Fibroblast of the aortic adventitia (primary cell): Measurements from ENCODE around the gene ARHGAP30. TPM values are rescaled to one million over a fixed set of nuclear protein-coding genes. Genes with fewer than 3 reads are reported as not detected.
"Not testable (repeated sequence)": the region's sequence is repeated elsewhere in the genome, so short reads cannot be mapped to it uniquely, and the experiment has no call there.

Experiments used
- DNase-seq: peaks from one replicate; pipeline ENCODE4 v3.0.0-alpha.2; 2010; ENCODE audit warnings: low read depth
- H3K4me3 ChIP-seq: 2 replicates; pipeline ENCODE4 v1.5.1; 2011; ENCODE audit warnings: low read depth, mild to moderate bottlenecking, control low read depth, low read length, moderate library complexity
- total RNA-seq: library from RNA; depleted of rRNA; stranded (reverse); fragments of >200 nt; gene quantifications from 2 replicates; pipeline ENCODE4 v1.2.3, GENCODE V29; 2012; ENCODE audit warnings: low replicate concordance
- TF ChIP-seq, protein P1 (sequence below): IDR thresholded peaks from 2 replicates; pipeline ENCODE4 v1.5.1; 2011; ENCODE audit warnings: mild to moderate bottlenecking, low read length, control low read depth, inconsistent platforms; ENCODE audit not compliant: insufficient read depth

ARHGAP30 gene
- total RNA-seq, 1 donor = not detected

GRCh38 chr1:161021970-161022353 lies 47.7 kb downstream of the ARHGAP30 start:
- no peak for DNase-seq
- TF ChIP-seq, protein P1, sequence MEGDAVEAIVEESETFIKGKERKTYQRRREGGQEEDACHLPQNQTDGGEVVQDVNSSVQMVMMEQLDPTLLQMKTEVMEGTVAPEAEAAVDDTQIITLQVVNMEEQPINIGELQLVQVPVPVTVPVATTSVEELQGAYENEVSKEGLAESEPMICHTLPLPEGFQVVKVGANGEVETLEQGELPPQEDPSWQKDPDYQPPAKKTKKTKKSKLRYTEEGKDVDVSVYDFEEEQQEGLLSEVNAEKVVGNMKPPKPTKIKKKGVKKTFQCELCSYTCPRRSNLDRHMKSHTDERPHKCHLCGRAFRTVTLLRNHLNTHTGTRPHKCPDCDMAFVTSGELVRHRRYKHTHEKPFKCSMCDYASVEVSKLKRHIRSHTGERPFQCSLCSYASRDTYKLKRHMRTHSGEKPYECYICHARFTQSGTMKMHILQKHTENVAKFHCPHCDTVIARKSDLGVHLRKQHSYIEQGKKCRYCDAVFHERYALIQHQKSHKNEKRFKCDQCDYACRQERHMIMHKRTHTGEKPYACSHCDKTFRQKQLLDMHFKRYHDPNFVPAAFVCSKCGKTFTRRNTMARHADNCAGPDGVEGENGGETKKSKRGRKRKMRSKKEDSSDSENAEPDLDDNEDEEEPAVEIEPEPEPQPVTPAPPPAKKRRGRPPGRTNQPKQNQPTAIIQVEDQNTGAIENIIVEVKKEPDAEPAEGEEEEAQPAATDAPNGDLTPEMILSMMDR = no peak
- H3K4me3 ChIP-seq = no peak overlapping the region

GRCh38 chr1:161021165-161021969 lies 48.3 kb downstream of the ARHGAP30 start:
- TF ChIP-seq, protein P1 = no peak
- H3K4me3 ChIP-seq = peak overlapping the region; percentile 58
- no peak for DNase-seq

DNA sequence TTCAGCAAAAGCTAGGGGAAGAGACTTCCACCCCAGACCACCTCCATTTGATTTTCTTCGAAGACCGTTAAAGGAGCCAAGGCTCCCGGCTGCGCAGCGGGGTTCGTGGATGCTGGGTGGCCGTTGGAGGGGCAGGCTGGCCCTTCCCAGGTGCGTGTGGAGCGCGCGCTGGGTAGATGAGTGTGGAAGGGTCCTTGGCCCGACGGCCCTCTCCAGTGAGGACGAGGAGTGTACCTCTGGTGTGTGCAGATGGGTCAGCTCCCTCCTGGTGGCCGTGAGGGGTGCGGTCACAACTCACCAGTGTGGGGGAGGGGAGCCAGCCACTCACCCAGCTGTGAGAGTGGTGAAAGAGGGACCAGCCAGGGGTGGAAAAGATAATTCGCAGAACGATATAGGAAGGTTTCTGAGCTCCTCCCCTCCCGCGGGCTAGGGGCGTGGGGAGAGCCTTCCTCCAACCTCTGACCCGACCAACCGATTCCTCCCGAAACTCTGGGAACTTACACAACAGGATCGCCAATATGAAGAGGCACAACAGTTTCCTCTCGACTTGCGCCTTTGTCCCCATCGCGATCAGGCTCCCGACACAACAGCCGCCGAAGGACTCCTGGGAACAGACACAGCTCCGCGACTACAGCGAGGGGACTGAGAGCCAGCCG lies 49.1 kb downstream of the ARHGAP30 start, which contains the start of gene F11R:
F11R (minus strand) TSS at position 644 of the 656 bp plus-strand sequence; CDS start at position 565, 79 bp downstream.
- no peak for DNase-seq
- H3K4me3 ChIP-seq = peak within 1 kb of the TSS; percentile 58

GRCh38 chr1:161019751-161020495 lies 49.8 kb downstream of the ARHGAP30 start:
- DNase-seq = no peak

More for the DNA sequence above, 49.1 kb downstream of the ARHGAP30 start, which contains the start of gene F11R:
- TF ChIP-seq, protein P1 = no peak

DNA sequence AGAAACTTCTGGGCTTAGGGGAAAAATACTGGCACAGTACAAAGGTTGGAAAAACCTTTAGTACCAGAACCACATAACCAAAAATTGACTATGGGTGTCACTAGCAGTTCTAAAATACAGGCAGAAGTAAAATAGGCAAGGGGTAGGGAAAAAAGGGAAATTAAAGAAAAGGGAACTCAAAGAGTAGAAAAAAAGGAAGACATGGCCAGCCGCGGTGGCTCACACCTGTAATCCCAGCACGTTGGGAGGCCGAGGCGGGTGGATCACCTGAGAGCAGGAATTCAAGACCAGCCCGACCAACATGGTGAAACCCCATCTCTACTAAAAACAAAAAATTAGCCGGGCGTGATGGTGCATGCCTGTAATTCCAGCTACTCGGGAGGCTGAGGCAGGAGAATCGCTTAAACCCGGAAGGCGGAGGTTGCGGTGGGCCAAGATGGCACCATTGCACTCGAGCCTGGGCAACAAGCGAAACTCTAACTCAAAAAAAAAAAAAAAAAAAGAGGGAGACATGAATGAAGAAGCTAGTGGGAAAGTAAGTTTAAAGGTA lies 50.5 kb downstream of the ARHGAP30 start:
- not testable (repeated sequence) for H3K4me3 ChIP-seq, DNase-seq

More at GRCh38 chr1:161019751-161020495, 49.8 kb downstream of the ARHGAP30 start:
- H3K4me3 ChIP-seq = peak overlapping the region; percentile 58
- TF ChIP-seq, protein P1 = no peak

GRCh38 chr1:161018631-161018930 lies 51.1 kb downstream of the ARHGAP30 start:
- DNase-seq = no peak
- TF ChIP-seq, protein P1 = no peak
- no peak overlapping the region for H3K4me3 ChIP-seq
